BE2C (cell line): ENCODE results near the gene C7orf57. TPM values are rescaled to one million over a fixed set of nuclear protein-coding genes. Genes with fewer than 3 reads are reported as not detected.
"Not testable (repeated sequence)": the region's sequence is repeated elsewhere in the genome, so short reads cannot be mapped to it uniquely, and the experiment has no call there.

Experiments used
- DNase-seq: peaks from one replicate; pipeline ENCODE4 v3.0.0-alpha.2; 2020
- H3K27me3 ChIP-seq: fragments of 250-450 bp; sonication (Bioruptor Pico); 2 replicates; pipeline ENCODE4 v1.5.1; 2020; ENCODE audit warnings: mild to moderate bottlenecking
- H3K36me3 ChIP-seq: fragments of 250-450 bp; sonication (Bioruptor Pico); 2 replicates; pipeline ENCODE4 v1.5.1; 2020; ENCODE audit warnings: mild to moderate bottlenecking
- H3K4me1 ChIP-seq: fragments of 250-450 bp; sonication (Bioruptor Pico); 2 replicates; pipeline ENCODE4 v1.5.1; 2020
- H3K4me3 ChIP-seq: 2 replicates; pipeline ENCODE4 v1.5.1; 2011; ENCODE audit warnings: low read depth, low read length
- H3K9me3 ChIP-seq: fragments of 250-450 bp; sonication (Bioruptor Pico); 2 replicates; pipeline ENCODE4 v1.5.1; 2020
- CTCF ChIP-seq: IDR thresholded peaks from 2 replicates; pipeline ENCODE4 v1.5.1; 2012; ENCODE audit warnings: mild to moderate bottlenecking, low read depth, low read length
- polyA plus RNA-seq: library from polyadenylated mRNA; unstranded; fragments of >200 nt; gene quantifications from one replicate; pipeline ENCODE4 v1.2.1, GENCODE V29; 2012; ENCODE audit warnings: low read depth, missing spikeins; ENCODE audit not compliant: insufficient read length, insufficient read depth

The C7orf57 gene
- polyA plus RNA-seq, result not detected

GRCh38 chr7:48035301-48035966 lies at the start of gene C7orf57:
TSS of gene C7orf57 (plus strand) at chr7:48035543. CDS start at chr7:48036309, 766 bp downstream.
- H3K36me3 ChIP-seq, result no peaks in the 10 kb centered on the region
- peaks cover 23% of the 10 kb centered on the region for H3K27me3 ChIP-seq
- peaks cover 3% of the 10 kb centered on the region; the same call in 1 of the 2 replicates for H3K4me1 ChIP-seq
- peak within 1 kb of the TSS; percentile 64 for H3K4me3 ChIP-seq
- TF ChIP-seq CTCF, result 0 out of 2 replicates have a peak, but pooled peaks have one; percentile 4
- H3K9me3 ChIP-seq, result no peaks in the 10 kb centered on the region
- DNase-seq, result peak; percentile 95

GRCh38 chr7:47988496-47989386 lies 46.6 kb upstream of the C7orf57 start:
- H3K9me3 ChIP-seq, result no peaks in the 10 kb centered on the region
- DNase-seq, result no peak
- no peaks in the 10 kb centered on the region for H3K36me3 ChIP-seq
- peak; percentile 64 for TF ChIP-seq CTCF
- no peaks in the 10 kb centered on the region for H3K4me1 ChIP-seq
- H3K27me3 ChIP-seq, result no peaks in the 10 kb centered on the region
- H3K4me3 ChIP-seq, result no peak overlapping the region

GRCh38 chr7:47989607-47990400 lies 45.5 kb upstream of the C7orf57 start:
- H3K4me1 ChIP-seq, DNase-seq, H3K4me3 ChIP-seq, H3K27me3 ChIP-seq, H3K36me3 ChIP-seq, H3K9me3 ChIP-seq: not testable (repeated sequence)

- no peaks in the 10 kb centered on the region for H3K4me1 ChIP-seq
- no peaks in the 10 kb centered on the region for H3K36me3 ChIP-seq
- TF ChIP-seq CTCF, result no peak
- H3K9me3 ChIP-seq, result no peaks in the 10 kb centered on the region
- H3K4me3 ChIP-seq, result no peak overlapping the region
- no peak for DNase-seq
- no peaks in the 10 kb centered on the region for H3K27me3 ChIP-seq
Measured at GRCh38 chr7:47990592-47990991, 44.8 kb upstream of the C7orf57 start.

GRCh38 chr7:47991270-47991669 lies 44.1 kb upstream of the C7orf57 start:
- Histone ChIP-seq H3K27me3 (no peaks in the 10 kb centered on the region), H3K4me3 (no peak overlapping the region), H3K9me3 (no peaks in the 10 kb centered on the region), H3K4me1 (no peaks in the 10 kb centered on the region), H3K36me3 (no peaks in the 10 kb centered on the region)
- TF ChIP-seq CTCF, result no peak
- no peak for DNase-seq

GRCh38 chr7:47991741-47992311 lies 43.5 kb upstream of the C7orf57 start:
- no peak overlapping the region for H3K4me3 ChIP-seq
- DNase-seq, result peak; percentile 76
- no peaks in the 10 kb centered on the region for H3K36me3 ChIP-seq

More at GRCh38 chr7:47991741-47992311, 43.5 kb upstream of the C7orf57 start:
- peak; percentile 62 for TF ChIP-seq CTCF
- Histone ChIP-seq H3K4me1 (no peaks in the 10 kb centered on the region), H3K27me3 (no peaks in the 10 kb centered on the region), H3K9me3 (no peaks in the 10 kb centered on the region)
